GM18868 (cell line): ENCODE results near the gene ITGAV.

Experiments
- ATAC-seq: cut with Tn5 transposase; IDR thresholded peaks from one replicate; pipeline ENCODE4 v1.9.1; 2021; ENCODE audit warnings: mild to moderate bottlenecking, moderate library complexity; ENCODE audit not compliant: unreplicated experiment

ITGAV gene

DNA sequence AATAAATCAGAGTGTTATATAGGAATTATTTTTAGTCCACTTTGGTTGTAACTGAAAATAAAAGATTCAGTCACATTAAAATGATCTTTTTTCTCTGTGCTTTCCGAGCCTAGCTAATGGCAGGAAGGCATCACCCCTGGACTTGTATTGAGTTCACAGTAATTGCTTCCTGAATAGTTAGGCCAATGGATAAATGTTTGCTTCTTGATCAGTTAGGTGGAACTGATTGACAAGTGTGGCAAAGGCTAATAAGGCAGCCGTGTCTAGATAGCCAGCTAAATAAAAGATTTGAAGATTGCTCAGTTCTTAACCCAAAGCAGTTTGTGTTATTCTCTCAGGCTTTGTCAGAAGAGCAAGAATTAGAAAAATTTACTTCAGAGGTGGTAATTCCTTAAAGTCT is 124.8 kb downstream of the ITGAV start:
- ATAC-seq: no peak

DNA sequence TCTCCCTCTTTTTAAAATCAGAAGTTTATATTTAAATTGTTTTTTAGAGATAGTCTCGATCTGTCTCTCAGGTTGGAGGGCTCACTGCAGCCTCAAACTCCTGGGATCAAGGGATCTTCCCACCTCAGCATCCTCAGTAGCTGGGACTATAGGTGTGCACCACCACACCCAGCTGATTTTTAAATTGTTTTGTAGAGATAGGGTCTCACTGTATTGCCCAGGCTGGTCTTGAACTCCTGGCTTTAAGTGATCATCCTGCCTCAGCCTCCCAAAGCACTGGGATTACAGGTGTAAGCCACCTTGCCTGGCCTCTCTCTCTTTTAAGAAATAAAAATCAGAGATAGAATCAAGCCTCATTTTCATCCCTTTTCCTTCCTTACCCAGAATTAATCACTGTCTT is 126.1 kb downstream of the ITGAV start:
- no peak for ATAC-seq

DNA sequence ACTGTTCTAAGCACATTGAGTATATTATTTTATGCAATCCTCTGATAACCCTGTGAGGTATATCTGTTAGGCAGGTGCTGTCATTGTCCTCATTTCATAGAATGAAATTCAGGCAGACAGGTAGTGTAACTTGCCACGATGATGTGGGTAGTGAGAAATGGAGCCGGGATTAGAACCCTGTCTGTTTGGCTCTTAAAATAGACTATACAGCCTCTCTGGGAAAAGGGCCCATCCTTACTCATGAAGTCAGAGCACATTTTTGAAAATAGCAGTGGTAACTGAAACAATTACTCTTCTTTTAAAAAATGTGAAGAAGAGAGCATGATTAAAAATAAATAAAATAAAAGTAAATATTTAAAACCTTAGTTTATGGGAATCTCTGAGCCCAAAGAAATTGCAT is 127.0 kb downstream of the ITGAV start:
- no peak for ATAC-seq

DNA sequence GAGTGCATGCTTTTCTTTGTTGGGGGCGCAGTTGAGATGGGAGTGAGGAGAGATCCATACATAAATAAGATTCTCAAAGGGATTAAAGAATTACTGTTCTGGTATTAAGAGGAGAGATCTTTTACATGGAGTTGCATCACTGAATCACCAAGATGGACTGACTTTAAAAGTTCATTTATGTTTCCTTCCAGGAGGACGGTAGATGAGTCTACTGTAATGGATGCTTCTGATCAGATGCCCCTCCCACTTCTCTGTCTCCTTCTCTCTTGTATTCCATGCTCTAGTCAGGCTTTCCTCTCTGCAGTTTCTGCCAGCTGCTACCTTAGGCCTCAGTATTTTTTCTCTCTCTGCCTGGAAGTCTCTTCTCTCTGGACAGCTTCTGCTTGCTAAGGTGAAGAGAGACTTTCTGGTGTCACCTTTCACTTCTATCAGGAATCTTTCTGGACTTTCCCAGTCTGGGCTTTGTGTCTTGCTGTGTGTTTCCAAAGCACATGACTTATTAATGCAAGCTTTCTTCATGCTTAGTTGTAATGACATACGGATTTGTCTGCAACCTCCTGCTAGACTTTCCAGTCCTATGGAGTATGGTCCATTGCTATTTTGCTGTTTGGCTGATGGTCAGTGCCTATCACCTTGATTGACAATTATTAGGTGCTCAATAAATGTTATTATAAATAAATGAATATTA is 127.6 kb downstream of the ITGAV start:
- no peak for ATAC-seq

DNA sequence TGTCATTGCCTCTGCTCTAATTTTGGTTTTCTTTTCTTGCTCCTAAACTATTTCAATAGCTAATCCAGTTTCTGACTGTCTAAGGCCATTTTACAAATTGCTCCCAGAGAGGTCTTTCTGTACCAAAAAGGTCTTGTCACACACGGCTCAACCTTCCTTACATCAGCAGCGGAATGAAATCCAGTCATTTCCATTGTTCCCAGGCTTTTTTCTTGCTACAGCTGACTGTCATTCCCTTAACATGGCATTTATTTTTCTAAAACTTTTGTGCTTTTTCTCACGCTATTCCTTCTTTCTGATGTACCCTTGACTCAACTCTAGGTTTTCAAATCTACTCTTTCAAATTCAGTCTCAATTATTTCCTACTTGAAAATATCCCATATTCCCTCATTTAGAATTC is 128.3 kb downstream of the ITGAV start:
- ATAC-seq: no peak

DNA sequence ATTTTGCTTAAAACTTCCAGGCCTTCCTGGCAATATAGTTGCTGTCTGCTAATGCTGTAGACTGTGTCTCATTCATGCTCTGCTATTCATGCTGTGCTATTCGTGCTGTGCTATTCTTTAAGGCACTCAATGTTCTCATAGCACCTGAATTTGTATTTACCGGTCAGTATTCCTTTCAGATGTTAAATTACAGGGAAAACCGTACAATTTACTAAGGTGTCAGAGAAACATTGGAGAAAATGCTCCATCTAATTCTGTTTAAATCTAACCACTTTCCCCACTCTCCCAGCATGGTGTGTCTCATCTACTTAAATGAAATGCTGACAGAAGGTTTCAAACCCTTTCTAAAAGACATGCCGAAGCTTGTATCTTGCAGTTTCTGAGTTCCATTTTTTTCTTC is 129.0 kb downstream of the ITGAV start:
- no peak for ATAC-seq

DNA sequence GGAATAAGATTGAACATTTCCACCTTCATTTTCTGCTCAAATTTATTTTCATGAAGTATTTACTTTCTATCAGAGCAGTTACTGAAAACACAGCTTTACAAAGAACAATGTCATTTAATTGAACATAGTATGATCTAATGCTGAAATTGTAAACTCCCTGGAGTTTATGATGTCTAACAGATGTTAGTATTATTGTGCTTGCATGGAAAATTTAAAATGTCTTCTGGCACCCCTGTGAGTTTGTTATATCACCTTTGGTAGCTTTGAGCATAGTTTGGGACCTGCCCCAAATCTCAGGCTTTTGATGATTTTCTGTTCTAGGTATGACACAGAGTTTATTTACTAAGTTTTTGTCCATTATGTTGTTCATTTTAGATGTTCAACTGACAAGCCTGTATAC is 132.1 kb downstream of the ITGAV start:
- ATAC-seq: no peak

DNA sequence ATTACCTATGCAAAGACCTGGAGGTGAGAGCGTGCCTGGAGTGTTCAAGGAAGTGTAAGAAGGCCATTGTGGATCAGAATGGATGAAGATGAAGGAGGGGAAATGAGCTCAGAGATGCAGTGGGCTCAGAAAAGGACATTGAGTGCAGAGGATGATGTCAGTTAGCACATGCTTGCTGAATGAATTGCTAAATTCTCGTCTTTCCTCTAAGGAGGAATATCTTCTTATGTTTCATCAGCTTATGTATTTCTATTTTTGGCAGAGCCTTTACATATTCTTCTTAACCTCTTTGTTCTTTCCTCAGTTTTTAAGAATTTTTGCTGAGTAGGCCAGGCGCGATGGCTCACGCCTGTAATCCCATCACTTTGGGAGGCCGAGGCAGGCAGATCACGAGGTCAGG is 134.9 kb downstream of the ITGAV start:
- ATAC-seq: no peak

DNA sequence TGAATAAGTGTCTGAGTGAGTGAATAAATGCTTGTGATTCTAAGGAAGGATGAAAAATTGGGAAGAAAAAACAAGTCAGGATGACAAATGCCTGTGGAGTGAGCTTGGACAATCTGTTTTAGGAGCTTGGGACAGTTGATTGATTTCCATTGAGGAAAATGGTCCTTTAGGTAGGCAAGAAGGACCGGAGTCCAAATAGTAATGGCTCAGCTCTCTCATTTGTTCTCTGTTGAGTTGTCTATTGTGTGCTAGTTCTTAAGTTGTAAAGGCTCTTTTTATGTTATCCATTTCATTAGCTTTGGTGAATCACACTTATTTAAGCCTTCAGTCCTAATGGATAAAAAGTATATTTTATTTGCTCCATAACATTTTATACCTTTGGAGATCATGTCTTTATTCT is 135.9 kb downstream of the ITGAV start:
- ATAC-seq: no peak

DNA sequence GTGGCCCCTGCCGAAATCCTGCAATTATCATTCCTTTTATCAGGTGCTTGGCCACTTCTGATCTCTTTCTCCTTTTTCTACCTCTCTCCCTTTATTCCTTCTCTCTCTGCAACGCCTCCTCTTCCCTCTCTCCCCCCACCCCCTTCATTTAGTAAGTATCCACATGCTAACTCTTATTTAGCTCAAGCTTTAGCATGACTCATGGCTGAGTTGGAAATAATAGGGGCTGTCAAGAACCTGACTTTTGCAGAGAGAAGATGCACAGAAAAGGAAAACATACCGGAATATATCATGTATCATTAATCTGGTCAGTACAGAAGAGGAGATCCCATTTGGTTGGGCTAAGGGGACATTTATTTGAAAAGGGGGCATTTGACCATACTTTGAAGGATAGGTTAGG is 137.1 kb downstream of the ITGAV start:
- ATAC-seq: no peak

DNA sequence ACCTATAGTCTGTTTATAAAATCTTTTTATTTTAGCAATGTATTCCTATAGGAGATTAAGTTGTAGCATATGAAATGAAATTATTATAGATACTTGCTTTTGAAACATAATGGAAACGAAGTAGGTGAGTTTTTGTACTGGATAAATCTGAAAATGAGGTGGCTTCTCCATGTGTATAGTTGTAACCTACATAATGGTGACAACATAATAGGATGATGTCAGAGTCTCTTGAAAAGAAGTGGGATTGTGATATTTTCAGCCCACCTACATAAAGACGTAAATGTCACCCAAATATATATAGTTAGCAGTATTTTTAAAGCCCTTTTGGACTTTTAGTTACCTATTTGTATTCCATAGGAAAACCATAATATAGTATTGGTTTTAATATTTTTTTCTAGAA is 138.8 kb downstream of the ITGAV start:
- no peak for ATAC-seq
